GM12865 (cell line): ENCODE measurements around the gene COX5B.
"Not testable (repeated sequence)": the region's sequence is repeated elsewhere in the genome, so short reads cannot be mapped to it uniquely, and the experiment has no call there.

Source experiments
- DNase-seq: peaks from one replicate; pipeline ENCODE4 v3.0.0; 2010; ENCODE audit warnings: low read depth
- H3K4me3 ChIP-seq: 2 replicates; pipeline ENCODE4 v1.5.1; 2011; ENCODE audit warnings: mild to moderate bottlenecking, low read depth, low read length, control low read depth
- CTCF ChIP-seq: IDR thresholded peaks from 2 replicates; pipeline ENCODE4 v1.5.1; 2011; ENCODE audit warnings: low read length, control low read depth, low read depth, inconsistent platforms; ENCODE audit not compliant: insufficient read depth; ENCODE audit errors: missing control alignments

The COX5B gene

GRCh38 chr2:97663962-97664635, 18.2 kb downstream of the COX5B start, which contains the start of gene ACTR1B:
Gene ACTR1B (minus strand): TSS chr2:97664044. CDS start chr2:97663890, 154 bp downstream.
- H3K4me3 ChIP-seq = peak within 1 kb of the TSS; percentile 85
- DNase-seq = peak; percentile 99
- TF ChIP-seq CTCF = peak; percentile 41

- DNase-seq = no peak
- H3K4me3 ChIP-seq = peak overlapping the region; percentile 85
- TF ChIP-seq CTCF = no peak
These were observed 18.7 kb downstream of the COX5B start for GRCh38 chr2:97664636-97664970.

- no peak for DNase-seq
- no peak for TF ChIP-seq CTCF
- H3K4me3 ChIP-seq = no peak within 1 kb of the TSS
These were observed 23.6 kb downstream of the COX5B start, which contains the start of gene C2orf92 for GRCh38 chr2:97669448-97669847. Gene C2orf92 (plus strand): TSS chr2:97669713. CDS start chr2:97669789, 76 bp downstream.

- no peak for TF ChIP-seq CTCF
- no peak overlapping the region for H3K4me3 ChIP-seq
- no peak for DNase-seq
These were observed 24.6 kb downstream of the COX5B start for GRCh38 chr2:97670471-97670870.

GRCh38 chr2:97671526-97671925, 25.7 kb downstream of the COX5B start:
- no peak for TF ChIP-seq CTCF
- H3K4me3 ChIP-seq = no peak overlapping the region
- no peak for DNase-seq

GRCh38 chr2:97672606-97673140, 26.8 kb downstream of the COX5B start:
- H3K4me3 ChIP-seq, DNase-seq: not testable (repeated sequence)

- TF ChIP-seq CTCF = no peak
- no peak for DNase-seq
- no peak overlapping the region for H3K4me3 ChIP-seq
These were observed 27.5 kb downstream of the COX5B start for GRCh38 chr2:97673182-97673914.
